IPS DF 19.7 (cell line): ENCODE data around the gene HTR1B.

Source experiments
- DNase-seq: peaks from one replicate; pipeline ENCODE4 v3.0.0-alpha.2; 2013; ENCODE audit warnings: low read depth, low spot score

Gene HTR1B

DNA sequence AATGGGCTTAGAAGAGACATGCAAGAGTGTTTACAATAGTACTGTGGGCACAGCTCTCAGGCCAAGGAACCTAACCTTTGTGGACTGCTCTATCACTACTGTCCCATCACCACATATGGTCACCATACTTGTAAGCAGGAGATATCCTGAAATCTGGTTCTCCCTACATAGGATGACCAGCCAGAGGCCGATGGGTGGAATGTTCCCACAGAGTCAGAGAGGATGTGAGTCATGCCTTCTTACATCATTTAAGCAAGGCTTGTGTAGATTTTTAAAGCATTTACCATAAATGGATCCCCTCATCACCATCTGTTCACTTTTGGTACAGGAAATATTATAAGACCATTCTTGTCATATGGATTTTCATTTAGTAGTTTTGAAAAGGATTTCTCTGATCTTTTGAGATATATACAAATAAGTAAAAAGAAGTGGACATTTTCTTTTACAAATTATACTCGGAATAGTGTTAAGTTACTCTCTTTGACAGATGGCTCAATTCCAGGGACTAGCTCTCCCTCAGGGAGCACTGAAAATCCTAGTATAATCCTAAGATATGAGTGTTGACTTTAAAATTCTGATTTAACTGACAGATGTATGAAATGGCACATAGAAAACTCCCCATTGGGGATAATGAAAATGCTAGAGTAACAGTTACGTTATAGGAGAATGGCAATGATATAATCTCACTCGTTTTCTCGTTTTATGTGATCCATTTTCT, 6.6 kb downstream of the HTR1B start:
- no peak for DNase-seq

DNA sequence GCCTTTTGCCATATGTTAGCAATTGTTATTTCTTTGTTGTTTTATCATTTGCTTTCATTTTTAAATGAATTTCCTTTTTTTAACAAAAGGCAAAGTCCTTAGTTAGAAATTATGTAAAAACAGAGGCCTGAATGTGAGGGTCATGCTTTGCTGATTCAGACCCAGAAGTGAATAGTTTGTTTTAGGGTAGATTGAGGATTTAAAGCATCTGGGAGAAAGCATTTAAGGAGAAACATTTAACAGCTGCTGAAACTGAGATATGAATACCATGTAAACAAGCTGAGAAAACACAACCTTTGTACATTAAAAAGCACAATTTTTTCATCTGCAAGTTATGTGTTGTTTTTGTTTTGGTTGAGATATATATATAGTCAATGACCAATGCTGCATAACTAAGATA, 8.0 kb downstream of the HTR1B start:
- DNase-seq, result no peak

DNA sequence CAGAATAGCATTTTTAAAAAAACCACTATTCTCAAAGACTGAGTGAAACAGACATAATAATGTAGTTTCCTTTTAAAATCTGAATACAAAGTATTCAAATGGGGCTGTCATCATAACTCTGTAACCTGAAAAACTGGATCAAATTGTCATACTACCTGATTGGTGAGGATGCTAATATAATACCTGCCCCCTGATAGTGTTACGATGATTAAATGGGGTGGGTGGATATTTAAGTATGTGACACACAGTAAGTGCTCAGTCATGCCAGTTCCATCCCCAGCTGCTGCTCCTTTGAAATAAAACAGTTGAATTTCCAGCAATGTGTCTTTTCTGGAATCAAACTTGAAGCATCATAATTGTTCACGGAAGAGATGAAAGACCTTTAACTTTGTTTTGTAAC, 8.9 kb downstream of the HTR1B start:
- no peak for DNase-seq

DNA sequence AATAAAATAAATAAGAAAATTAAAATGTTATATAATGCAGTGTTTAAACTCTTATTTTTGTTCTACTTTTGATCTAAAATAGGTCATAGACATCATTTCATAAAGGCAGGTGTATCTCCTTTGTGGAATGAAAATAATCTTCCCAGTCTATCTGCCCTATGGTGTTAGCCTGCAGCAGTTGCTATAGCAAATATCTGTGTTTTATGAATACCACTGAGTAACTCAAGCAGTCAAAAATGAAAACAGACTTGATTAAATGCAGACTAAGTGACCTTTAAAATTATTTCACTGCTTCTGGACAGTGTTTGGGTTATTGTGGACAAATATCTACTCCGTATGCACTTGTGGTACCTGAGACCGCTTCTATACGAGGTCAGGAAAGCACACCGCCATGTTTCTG, 11.8 kb downstream of the HTR1B start:
- no peak for DNase-seq

DNA sequence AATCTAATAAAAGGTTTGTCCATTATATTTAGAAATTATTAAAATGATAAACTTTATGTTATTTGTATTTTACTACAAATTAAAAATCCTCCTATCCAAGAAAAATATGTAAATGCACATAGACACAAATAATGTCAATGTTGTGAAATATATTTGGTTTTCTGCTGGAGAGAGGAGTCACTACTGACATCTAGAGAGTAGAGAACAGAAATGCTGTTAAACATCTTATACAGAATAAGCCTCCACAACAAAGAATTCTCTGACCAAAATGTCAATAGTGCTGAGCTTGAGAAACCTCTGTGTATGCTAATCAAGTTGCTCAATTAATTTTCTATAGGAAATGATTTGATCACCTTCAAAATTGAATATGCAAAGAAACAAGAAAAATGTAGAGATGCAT, 12.4 kb downstream of the HTR1B start:
- DNase-seq, result no peak

DNA sequence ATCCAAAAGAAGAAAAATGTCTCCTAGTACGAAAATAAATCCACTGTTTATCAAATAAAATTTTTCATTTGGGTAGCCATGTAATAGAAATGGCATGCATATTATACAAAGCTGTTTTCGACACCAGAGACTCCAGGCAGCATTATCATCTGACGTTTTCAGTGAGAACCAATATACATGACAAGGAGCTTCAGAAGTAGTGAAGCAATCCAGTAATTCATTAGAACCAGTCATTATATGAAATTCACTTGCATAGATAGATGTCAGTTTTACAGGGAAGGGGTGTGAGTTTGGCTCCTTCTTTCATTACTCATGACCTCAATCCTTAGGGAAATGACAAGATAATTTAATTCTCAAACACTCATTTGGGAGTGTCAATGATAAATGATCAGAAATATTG, 14.7 kb downstream of the HTR1B start:
- DNase-seq, result no peak

DNA sequence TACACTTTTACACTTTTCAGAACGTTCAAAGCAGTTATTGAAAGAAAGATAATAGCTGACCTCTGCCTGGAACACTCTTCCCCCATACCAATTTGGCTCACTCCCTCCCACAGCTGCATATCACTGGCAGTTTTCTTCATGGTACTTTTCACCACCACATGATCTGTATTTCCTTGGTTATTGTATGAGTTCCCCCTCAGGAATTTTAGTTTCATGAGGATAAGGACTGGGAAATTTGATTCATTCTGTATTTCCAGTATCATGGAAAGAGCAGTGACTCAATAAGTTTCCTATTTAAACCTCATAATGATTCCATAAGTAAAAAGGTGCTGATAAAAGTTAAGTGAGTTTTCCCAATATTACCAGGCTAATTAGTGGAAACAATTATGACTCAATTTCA, 16.0 kb downstream of the HTR1B start:
- DNase-seq, result no peak

DNA sequence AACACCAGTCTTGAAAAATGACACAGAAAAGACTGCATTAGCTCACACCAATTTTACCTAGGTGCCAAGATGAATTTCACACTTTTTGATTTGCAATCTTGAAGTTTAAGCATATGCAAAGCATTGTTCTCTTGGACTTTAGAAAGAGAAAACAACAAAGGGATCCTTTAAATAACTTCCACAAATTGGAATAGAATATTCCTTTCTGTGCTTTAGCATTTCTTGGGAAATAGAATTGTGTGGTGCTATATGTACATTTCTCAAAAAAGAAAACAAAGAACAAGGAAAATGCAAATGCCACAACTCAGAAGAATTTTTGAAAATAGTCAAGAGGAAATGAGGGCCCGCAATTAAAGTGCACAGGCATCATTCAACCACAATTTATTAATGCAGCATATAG, 17.0 kb downstream of the HTR1B start:
- DNase-seq, result no peak

DNA sequence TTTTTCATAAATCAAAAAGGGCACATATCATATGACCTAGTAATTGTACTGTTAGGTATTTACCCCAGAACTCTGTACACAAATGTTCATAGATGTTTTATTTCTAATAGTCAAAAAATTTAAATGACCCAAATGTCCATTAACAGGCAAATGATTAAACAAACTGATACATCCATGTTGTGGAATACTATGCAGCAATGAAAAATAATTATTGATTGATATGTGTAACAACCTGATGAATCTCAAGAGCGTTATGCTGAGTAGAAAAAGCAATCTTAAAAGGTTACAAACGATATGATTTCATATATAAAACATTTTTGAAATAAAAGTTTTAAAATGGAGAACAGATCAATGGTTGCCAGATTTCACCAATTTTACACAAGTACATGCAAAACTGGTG, 18.1 kb downstream of the HTR1B start:
- no peak for DNase-seq

DNA sequence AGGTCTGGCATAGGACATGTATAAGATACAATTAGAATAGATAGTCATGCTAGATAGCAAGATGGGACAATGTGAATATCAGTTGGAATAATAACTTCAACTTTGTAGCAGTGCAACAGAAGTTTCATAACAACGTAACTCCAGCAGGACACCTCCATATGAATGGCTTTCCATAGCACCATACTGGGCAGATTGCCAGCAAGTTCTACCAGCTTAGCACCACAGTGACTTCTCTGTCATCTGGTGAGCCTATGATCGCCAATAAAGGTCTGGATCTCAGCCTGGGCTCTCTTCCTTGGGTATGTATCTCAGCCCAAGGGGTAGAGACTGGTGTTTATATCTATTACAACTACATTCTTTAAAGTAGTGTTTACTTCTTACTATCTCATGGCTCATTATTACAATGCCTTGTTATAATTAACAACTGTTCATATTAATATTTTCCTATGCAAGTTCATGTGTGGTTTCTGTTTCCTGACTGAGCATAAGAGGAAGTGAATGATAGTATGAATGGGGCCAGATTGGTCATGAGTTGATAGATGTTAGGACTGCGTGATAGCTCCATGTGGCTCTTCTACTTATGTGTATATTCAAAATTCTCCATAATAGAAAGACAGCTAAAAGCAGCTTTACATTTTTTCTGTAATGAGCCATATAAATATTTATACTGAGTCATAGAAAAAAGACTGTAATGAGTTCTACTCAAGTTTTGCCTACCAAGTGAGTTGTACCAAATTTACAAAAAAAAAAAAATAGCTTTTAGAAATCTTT, 22.9 kb downstream of the HTR1B start:
- DNase-seq, result no peak

DNA sequence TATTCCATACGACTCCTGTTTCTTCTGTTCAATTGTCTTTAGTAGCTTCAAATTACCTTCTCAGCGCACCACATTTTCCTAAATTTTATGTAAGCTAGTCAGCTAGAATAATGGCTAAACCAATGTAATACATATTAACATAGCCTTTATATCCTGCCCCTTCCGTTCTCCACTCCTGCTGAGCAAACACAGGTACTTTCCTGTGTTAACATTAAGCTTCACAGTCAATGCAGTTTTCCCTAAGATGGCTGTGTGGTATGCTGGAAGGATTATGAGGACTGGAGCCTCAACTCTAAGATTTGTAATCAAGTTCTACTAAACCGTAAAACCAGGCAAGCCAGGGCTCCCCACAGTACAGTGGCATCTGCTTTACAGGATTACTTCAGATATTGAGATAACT, 29.4 kb downstream of the HTR1B start:
- no peak for DNase-seq

DNA sequence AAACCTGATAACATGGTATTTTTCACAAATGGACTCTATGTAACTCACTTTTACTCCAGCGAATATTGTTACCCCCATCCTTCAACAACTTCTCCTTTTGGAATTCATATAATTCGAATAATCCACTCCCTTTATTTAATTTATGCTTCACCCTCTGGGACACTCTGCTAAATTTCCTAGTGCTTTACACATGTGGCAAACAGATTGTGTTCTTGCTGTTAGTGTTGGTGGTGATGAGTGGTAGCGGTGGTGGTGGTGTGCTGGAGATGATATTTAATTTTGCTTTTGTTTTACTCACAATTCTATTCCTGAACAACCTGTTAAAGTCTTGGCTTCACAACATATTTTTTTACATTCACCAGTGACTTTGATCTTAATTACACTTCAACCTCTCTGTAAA, 32.8 kb downstream of the HTR1B start:
- no peak for DNase-seq

DNA sequence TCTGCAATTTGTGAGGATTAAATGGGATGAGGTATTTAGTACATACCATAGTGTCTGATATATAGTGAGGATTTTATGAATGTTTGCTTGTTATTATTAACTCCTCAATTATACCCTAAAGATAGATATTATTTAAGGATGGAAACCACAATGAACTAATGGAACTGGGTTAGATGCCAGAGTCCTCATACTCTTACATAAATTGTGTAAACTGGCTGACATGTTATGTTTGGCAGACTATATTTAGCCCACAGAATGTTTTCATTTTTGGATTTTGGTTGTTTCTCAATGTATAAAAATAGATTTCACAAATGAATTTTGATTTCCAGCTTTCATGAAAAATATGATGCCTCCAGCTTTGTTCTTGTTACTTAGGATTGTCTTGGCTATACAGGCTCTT, 37.6 kb downstream of the HTR1B start:
- DNase-seq, result no peak

DNA sequence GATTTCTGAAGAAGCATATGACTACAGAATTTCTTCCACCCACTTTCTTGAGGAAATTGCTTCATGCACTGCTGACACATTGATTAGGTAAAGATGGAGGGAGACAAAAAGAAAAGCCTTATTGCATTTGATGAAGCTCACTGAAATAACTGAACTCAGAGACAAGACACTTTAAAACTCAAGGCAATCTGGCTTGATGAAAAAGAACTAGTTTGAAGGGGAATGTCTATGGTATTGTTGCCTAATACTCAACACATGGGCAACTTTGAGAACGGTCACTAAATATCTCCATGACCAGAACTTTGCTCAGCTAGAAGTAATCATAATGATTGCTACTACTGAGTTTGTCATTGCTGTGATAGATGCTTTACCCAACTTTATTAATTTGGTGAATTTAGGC, 38.1 kb downstream of the HTR1B start:
- DNase-seq, result no peak

DNA sequence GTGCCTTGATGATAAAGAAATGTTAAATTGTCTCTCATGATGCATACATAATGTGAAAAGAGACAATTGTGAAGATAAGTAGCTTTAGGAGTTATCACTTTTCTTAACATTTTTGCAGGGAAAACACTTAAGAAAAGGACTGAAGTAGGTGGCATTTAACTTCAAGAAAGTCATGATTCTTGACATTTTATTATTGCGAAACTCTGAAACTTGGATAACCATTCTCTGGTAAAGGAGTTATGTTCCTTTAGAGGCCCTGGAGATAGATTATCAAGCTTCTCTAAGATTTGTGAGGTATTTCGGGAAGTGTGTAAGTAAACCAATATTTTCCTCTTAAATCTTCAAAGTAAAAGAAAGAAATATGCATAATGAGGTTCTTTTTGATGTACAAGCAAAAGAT, 38.5 kb downstream of the HTR1B start:
- no peak for DNase-seq

DNA sequence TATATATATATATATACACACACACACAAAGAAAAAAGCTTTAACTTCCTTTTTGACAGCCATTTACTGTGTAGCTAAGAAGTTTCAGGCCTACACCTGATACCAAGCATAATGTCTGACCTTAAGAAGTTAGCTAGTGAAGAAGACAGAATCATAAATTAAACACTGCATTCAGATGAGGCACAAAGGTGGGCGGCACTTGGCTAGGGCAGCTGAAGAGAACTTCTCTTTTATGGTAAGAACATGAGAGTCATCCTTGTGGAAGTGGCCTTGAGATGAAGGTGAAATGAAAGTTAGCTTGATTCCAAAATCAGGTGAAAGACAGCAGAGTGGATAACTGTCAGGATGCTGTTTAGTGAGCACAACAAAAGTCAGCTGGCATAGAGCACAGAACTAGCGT, 46.5 kb downstream of the HTR1B start:
- no peak for DNase-seq

DNA sequence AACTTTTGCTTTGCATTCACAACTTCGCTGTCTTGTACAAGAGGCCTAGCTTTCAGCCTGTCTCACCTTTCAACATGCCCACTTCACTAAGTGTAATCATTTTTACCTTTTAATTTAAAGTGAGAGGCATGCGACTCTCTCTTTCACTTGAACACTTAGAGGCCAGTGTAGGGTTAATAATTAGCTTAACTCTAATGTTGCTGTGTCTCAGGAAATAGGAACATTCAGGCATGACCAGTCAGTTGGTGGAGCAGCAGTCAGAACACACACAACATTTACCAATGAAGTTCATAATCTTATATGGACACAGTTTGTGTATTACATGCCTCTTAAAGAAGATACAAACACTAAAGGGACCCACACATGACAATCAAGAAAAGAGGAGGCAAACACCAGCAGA, 47.6 kb downstream of the HTR1B start:
- DNase-seq, result no peak
